K562 (cell line): ENCODE data around the gene SESN2. TPM values are rescaled to one million over a fixed set of nuclear protein-coding genes. Genes with fewer than 3 reads are reported as not detected.
A peak's percentile ranks its signal among the peaks of the same experiment; 100 is the strongest.

ENCODE experiments used
- ELF4 ChIP-seq: fragments of 450-650 bp; formaldehyde crosslinking; IDR thresholded peaks from 2 replicates; pipeline ENCODE4 v1.4.0; 2022; ENCODE audit warnings: missing genetic modification characterization
- FUS ChIP-seq: fragments of 200-400 bp; formaldehyde crosslinking; optimal IDR thresholded peaks from 2 replicates; pipeline ENCODE3; 2017; ENCODE audit warnings: low read depth, low read length
- HDAC1 ChIP-seq, 2 experiments: fragments of 450-650 bp; IDR thresholded peaks; 2 replicates each; pipeline ENCODE4 v1.6.1; 2016 to 2017; ENCODE audit warnings: inconsistent platforms in 1 of 2, mild to moderate bottlenecking in 1 of 2, moderate library complexity in 1 of 2
- IRF2 ChIP-seq: sonication (generic); formaldehyde crosslinking; IDR thresholded peaks from 2 replicates; pipeline ENCODE4 v1.8.1; 2022; ENCODE audit warnings: mild to moderate bottlenecking, missing genetic modification reagents
- KDM1A ChIP-seq, 2 experiments: fragments of 450-650 bp; IDR thresholded peaks; 2 replicates each; pipeline ENCODE4 v1.6.1; 2016; ENCODE audit warnings: mild to moderate bottlenecking in 2 of 2
- KLF10 ChIP-seq: fragments of 250-450 bp; sonication (Bioruptor Pico); IDR thresholded peaks from 2 replicates; pipeline ENCODE4 v1.6.1; 2021; ENCODE audit warnings: matching md5 sums
- KLF6 ChIP-seq: fragments of 250-450 bp; sonication (Bioruptor Pico); IDR thresholded peaks from 2 replicates; pipeline ENCODE4 v1.4.0; 2020; ENCODE audit warnings: mild to moderate bottlenecking, moderate library complexity, borderline replicate concordance
- MBD2 ChIP-seq: sonication (generic); IDR thresholded peaks from 2 replicates; pipeline ENCODE4 v1.6.1; 2016; ENCODE audit warnings: low read depth, borderline replicate concordance
- MITF ChIP-seq: IDR thresholded peaks from 2 replicates; pipeline ENCODE4 v1.6.1; 2014; ENCODE audit warnings: antibody characterized with exemption
- NCOA4 ChIP-seq: fragments of 450-650 bp; IDR thresholded peaks from 2 replicates; pipeline ENCODE4 v1.6.1; 2018; ENCODE audit warnings: mild to moderate bottlenecking; ENCODE audit not compliant: partially characterized antibody
- NFIC ChIP-seq: fragments of 450-650 bp; IDR thresholded peaks from 2 replicates; pipeline ENCODE4 v1.6.1; 2017; ENCODE audit warnings: mild to moderate bottlenecking, inconsistent platforms
- NR0B1 ChIP-seq: fragments of 450-650 bp; IDR thresholded peaks from one replicate; pipeline ENCODE4 v1.6.1; 2018; ENCODE audit warnings: mild to moderate bottlenecking, moderate library complexity; ENCODE audit not compliant: partially characterized antibody
- NUFIP1 ChIP-seq: fragments of 450-650 bp; IDR thresholded peaks from 2 replicates; pipeline ENCODE4 v1.6.1; 2018; ENCODE audit not compliant: partially characterized antibody
- PCBP1 ChIP-seq: fragments of 200-400 bp; formaldehyde crosslinking; IDR thresholded peaks from 2 replicates; pipeline ENCODE4 v1.6.1; 2018; ENCODE audit warnings: mild to moderate bottlenecking, low read depth, low read length; ENCODE audit not compliant: poor library complexity, severe bottlenecking
- SNRNP70 ChIP-seq: fragments of 200-400 bp; formaldehyde crosslinking; optimal IDR thresholded peaks from 2 replicates; pipeline ENCODE3; 2017; ENCODE audit warnings: low read depth, low read length
- THAP12 ChIP-seq: fragments of 250-450 bp; sonication (Bioruptor Pico); IDR thresholded peaks from 2 replicates; pipeline ENCODE4 v1.9.0; 2021; ENCODE audit warnings: mild to moderate bottlenecking, inconsistent platforms
- THRB ChIP-seq: fragments of 450-650 bp; formaldehyde crosslinking; conservative IDR thresholded peaks from 2 replicates; pipeline ENCODE4 v1.4.0; 2022; ENCODE audit warnings: mild to moderate bottlenecking, missing genetic modification characterization
- ZEB2 ChIP-seq: fragments of 450-650 bp; IDR thresholded peaks from 2 replicates; pipeline ENCODE4 v1.6.1; 2016
- ZKSCAN8 ChIP-seq: fragments of 200-800 bp; sonication (Bioruptor generic); IDR thresholded peaks from 2 replicates; pipeline ENCODE4 v1.6.1; 2016; ENCODE audit warnings: missing genetic modification characterization, missing compliant biosample characterization
- ZNF398 ChIP-seq: fragments of 250-450 bp; sonication (Bioruptor Pico); IDR thresholded peaks from 2 replicates; pipeline ENCODE4 v1.8.0; 2021; ENCODE audit warnings: moderate library complexity, mild to moderate bottlenecking, inconsistent platforms
- ZNF644 ChIP-seq: fragments of 200-800 bp; sonication (Bioruptor generic); IDR thresholded peaks from 2 replicates; pipeline ENCODE4 v1.6.1; 2016; ENCODE audit warnings: low read depth, missing genetic modification characterization, missing compliant biosample characterization
- polyA plus RNA-seq, 8 experiments: library from polyadenylated mRNA; depleted of rRNA in 4 of 8; stranded (reverse) in 5 of 8; unstranded in 3 of 8; fragments of >200 nt; fragmentation: Nextera tagmentation in 2 of 8; fragmentation: Illumina TruSeq in 1 of 8; extraction: Ambion mirVana in 2 of 8; extraction: Trizol in 1 of 8; gene quantifications; 2 replicates each; pipeline versions ENCODE4 v1.2.1 to v1.2.3, GENCODE V29; 2011 to 2014; ENCODE audit warnings: inconsistent platforms in 1 of 8, missing spikeins in 1 of 8
- total RNA-seq, 7 experiments: library from RNA; depleted of rRNA in 6 of 7; stranded (reverse); fragments of >200 nt in 6 of 7; fragmentation: Illumina TruSeq in 2 of 7; extraction: Trizol in 2 of 7; gene quantifications; 2 replicates each; pipeline versions ENCODE4 v1.2.1 to v1.2.3, GENCODE V29; 2011 to 2021; ENCODE audit warnings: low replicate concordance in 1 of 7

SESN2 gene
- total and polyA plus RNA-seq, 9 of the 15 experiments (the other 6 are each of a cell fraction or from before 2014, with no cell fraction given), result 3.7 to 71.3 (median 16.8) TPM

GRCh38 chr1:28236656-28237322 is 22.5 kb upstream of the SESN2 start (continued):
- TF ChIP-seq KDM1A (IDR thresholded peaks at IDR 0.05), result peak in 1 of 2 experiments; percentile 43; a peak in 1 of 4 replicates
- TF ChIP-seq KLF6 (CRISPR knock-in tag), result no peak
- no peak for TF ChIP-seq NR0B1
- TF ChIP-seq MITF, result no peak
- no peak for TF ChIP-seq NUFIP1
- TF ChIP-seq SNRNP70, result no peak
- TF ChIP-seq NCOA4, result no peak
- no peak for TF ChIP-seq ZNF398 (CRISPR knock-in tag)
- TF ChIP-seq KLF10 (CRISPR knock-in tag), result no peak
- 0 out of 2 replicates have a peak, but pooled peaks have one; percentile 28 for TF ChIP-seq MBD2
- no peak for TF ChIP-seq IRF2 (CRISPR knock-in tag)
- no peak for TF ChIP-seq ZNF644 (tag)
- TF ChIP-seq THAP12 (CRISPR knock-in tag), result no peak
- no peak for TF ChIP-seq FUS
- TF ChIP-seq THRB (CRISPR knock-in tag), result peak; percentile 69; the same call in 1 of the 2 replicates
- peak in 1 of 2 experiments; percentile 52; a peak in 1 of 4 replicates for TF ChIP-seq HDAC1 (IDR thresholded peaks at IDR 0.05)
- TF ChIP-seq NFIC, result peak; percentile 65
- TF ChIP-seq PCBP1, result no peak
- peak; percentile 60 for TF ChIP-seq ELF4 (CRISPR knock-in tag)
- no peak for TF ChIP-seq ZEB2
- no peak for TF ChIP-seq ZKSCAN8 (CRISPR knock-in tag)
